K562 (cell line): Measurements from ENCODE around the gene SCARF1. TPM values are rescaled to one million over a fixed set of nuclear protein-coding genes. Genes with fewer than 3 reads are reported as not detected.

Experiments used
- ATF1 ChIP-seq, 2 experiments: fragments of 450-650 bp in 1 of 2; IDR thresholded peaks; 2 replicates each; pipeline ENCODE4 v1.6.1; 2016; ENCODE audit warnings: missing compliant biosample characterization in 1 of 2, missing genetic modification characterization in 1 of 2
- CAMTA2 ChIP-seq: fragments of 250-450 bp; sonication (Bioruptor Pico); conservative IDR thresholded peaks from 2 replicates; pipeline ENCODE4 v1.5.1; 2022
- CBFA2T3 ChIP-seq: fragments of 450-650 bp; IDR thresholded peaks from 2 replicates; pipeline ENCODE4 v1.6.1; 2017
- CBX1 ChIP-seq: sonication (generic); IDR thresholded peaks from 2 replicates; pipeline ENCODE4 v1.6.1; 2016; ENCODE audit warnings: antibody characterized with exemption, low read depth, mild to moderate bottlenecking
- ELF1 ChIP-seq: fragments of 200-800 bp; sonication (Bioruptor generic); IDR thresholded peaks from 2 replicates; pipeline ENCODE4 v1.6.1; 2016; ENCODE audit warnings: missing genetic modification characterization, missing compliant biosample characterization
- HMG20B ChIP-seq: fragments of 250-450 bp; sonication (Bioruptor Pico); IDR thresholded peaks from 2 replicates; pipeline ENCODE4 v1.5.0; 2021; ENCODE audit warnings: mild to moderate bottlenecking
- HMGXB4 ChIP-seq: sonication (generic); formaldehyde crosslinking; IDR thresholded peaks from 2 replicates; pipeline ENCODE4 v1.8.1; 2023; ENCODE audit warnings: mild to moderate bottlenecking, missing genetic modification reagents
- HNRNPL ChIP-seq: fragments of 200-400 bp; formaldehyde crosslinking; IDR thresholded peaks from 2 replicates; pipeline ENCODE4 v1.6.1; 2017; ENCODE audit warnings: low read depth, mild to moderate bottlenecking, low read length
- MAFF ChIP-seq: IDR thresholded peaks from 2 replicates; pipeline ENCODE4 v1.6.1; 2012; ENCODE audit warnings: low read length, improper control_type of control experiment
- MAZ ChIP-seq, 2 experiments: fragments of 450-650 bp in 1 of 2; sonication (generic) in 1 of 2; formaldehyde crosslinking; IDR thresholded peaks in 1 of 2; conservative IDR thresholded peaks in 1 of 2; 2 replicates each; pipeline versions ENCODE4 v1.4.0 to v1.5.0; 2020; ENCODE audit warnings: mild to moderate bottlenecking in 1 of 2, missing genetic modification reagents in 1 of 2
- MECOM ChIP-seq: fragments of 250-450 bp; sonication (Bioruptor Pico); IDR thresholded peaks from 2 replicates; pipeline ENCODE4 v1.8.0; 2022; ENCODE audit warnings: inconsistent platforms
- MLX ChIP-seq, 2 experiments: fragments of 450-650 bp in 1 of 2; sonication (generic) in 1 of 2; formaldehyde crosslinking; conservative IDR thresholded peaks; 2 replicates each; pipeline versions ENCODE4 v1.4.0 to v1.8.1; 2020 to 2022; ENCODE audit warnings: mild to moderate bottlenecking in 1 of 2, missing genetic modification reagents in 1 of 2
- PHTF2 ChIP-seq: fragments of 250-450 bp; sonication (Bioruptor Pico); IDR thresholded peaks from 2 replicates; pipeline ENCODE4 v1.5.0; 2021; ENCODE audit warnings: mild to moderate bottlenecking
- POLR2A ChIP-seq: fragments of 450-650 bp; conservative IDR thresholded peaks from 2 replicates; pipeline ENCODE4 v1.6.1; 2016
- SLC30A9 ChIP-seq: fragments of 250-450 bp; sonication (Bioruptor Pico); IDR thresholded peaks from 2 replicates; pipeline ENCODE4 v1.8.0; 2022; ENCODE audit warnings: mild to moderate bottlenecking, moderate library complexity
- SMARCE1 ChIP-seq: fragments of 450-650 bp; IDR thresholded peaks from 2 replicates; pipeline ENCODE4 v1.7.1; 2016; ENCODE audit warnings: mild to moderate bottlenecking
- SRSF7 ChIP-seq: fragments of 200-400 bp; formaldehyde crosslinking; optimal IDR thresholded peaks from 2 replicates; pipeline ENCODE3; 2017; ENCODE audit warnings: mild to moderate bottlenecking, low read depth, low read length
- ZC3H11A ChIP-seq: IDR thresholded peaks from 2 replicates; pipeline ENCODE4 v1.6.1; 2012; ENCODE audit warnings: low read depth, low read length, improper control_type of control experiment
- ZNF395 ChIP-seq: fragments of 200-800 bp; sonication (Bioruptor generic); IDR thresholded peaks from 2 replicates; pipeline ENCODE4 v1.6.1; 2017; ENCODE audit warnings: missing genetic modification characterization, missing compliant biosample characterization
- ZNF507 ChIP-seq: conservative IDR thresholded peaks from 2 replicates; pipeline ENCODE4 v1.6.1; 2017; ENCODE audit warnings: missing genetic modification characterization, missing compliant biosample characterization
- ZNF551 ChIP-seq: fragments of 250-450 bp; sonication (Bioruptor Pico); IDR thresholded peaks from 2 replicates; pipeline ENCODE4 v1.5.0; 2021; ENCODE audit warnings: mild to moderate bottlenecking, moderate library complexity
- ZNF764 ChIP-seq: fragments of 250-450 bp; sonication (Bioruptor Pico); IDR thresholded peaks from 2 replicates; pipeline ENCODE4 v1.4.0; 2020; ENCODE audit warnings: low read depth, mild to moderate bottlenecking, moderate library complexity
- ZNF778 ChIP-seq: fragments of 450-650 bp; formaldehyde crosslinking; IDR thresholded peaks from 2 replicates; pipeline ENCODE4 v1.4.0; 2020; ENCODE audit warnings: mild to moderate bottlenecking, moderate library complexity
- ZNF780A ChIP-seq: fragments of 250-450 bp; sonication (Bioruptor Pico); IDR thresholded peaks from 2 replicates; pipeline ENCODE4 v1.5.0; 2021; ENCODE audit warnings: mild to moderate bottlenecking
- polyA plus RNA-seq, 8 experiments: library from polyadenylated mRNA; depleted of rRNA in 4 of 8; stranded (reverse) in 5 of 8; unstranded in 3 of 8; fragments of >200 nt; fragmentation: Nextera tagmentation in 2 of 8; fragmentation: Illumina TruSeq in 1 of 8; extraction: Ambion mirVana in 2 of 8; extraction: Trizol in 1 of 8; gene quantifications; 2 replicates each; pipeline versions ENCODE4 v1.2.1 to v1.2.3, GENCODE V29; 2011 to 2014; ENCODE audit warnings: inconsistent platforms in 1 of 8, missing spikeins in 1 of 8
- total RNA-seq, 7 experiments: library from RNA; depleted of rRNA in 6 of 7; stranded (reverse); fragments of >200 nt in 6 of 7; fragmentation: Illumina TruSeq in 2 of 7; extraction: Trizol in 2 of 7; gene quantifications; 2 replicates each; pipeline versions ENCODE4 v1.2.1 to v1.2.3, GENCODE V29; 2011 to 2021; ENCODE audit warnings: low replicate concordance in 1 of 7
- TF ChIP-seq, protein P1 (sequence below): sonication (generic); formaldehyde crosslinking; IDR thresholded peaks from 2 replicates; pipeline ENCODE4 v1.8.1; 2023; ENCODE audit warnings: mild to moderate bottlenecking, missing genetic modification reagents

The SCARF1 gene
- total and polyA plus RNA-seq, 9 of the 15 experiments (the other 6 are each of a cell fraction or from before 2014, with no cell fraction given) = 0.04 to 2.1 (median 0.63) TPM

DNA sequence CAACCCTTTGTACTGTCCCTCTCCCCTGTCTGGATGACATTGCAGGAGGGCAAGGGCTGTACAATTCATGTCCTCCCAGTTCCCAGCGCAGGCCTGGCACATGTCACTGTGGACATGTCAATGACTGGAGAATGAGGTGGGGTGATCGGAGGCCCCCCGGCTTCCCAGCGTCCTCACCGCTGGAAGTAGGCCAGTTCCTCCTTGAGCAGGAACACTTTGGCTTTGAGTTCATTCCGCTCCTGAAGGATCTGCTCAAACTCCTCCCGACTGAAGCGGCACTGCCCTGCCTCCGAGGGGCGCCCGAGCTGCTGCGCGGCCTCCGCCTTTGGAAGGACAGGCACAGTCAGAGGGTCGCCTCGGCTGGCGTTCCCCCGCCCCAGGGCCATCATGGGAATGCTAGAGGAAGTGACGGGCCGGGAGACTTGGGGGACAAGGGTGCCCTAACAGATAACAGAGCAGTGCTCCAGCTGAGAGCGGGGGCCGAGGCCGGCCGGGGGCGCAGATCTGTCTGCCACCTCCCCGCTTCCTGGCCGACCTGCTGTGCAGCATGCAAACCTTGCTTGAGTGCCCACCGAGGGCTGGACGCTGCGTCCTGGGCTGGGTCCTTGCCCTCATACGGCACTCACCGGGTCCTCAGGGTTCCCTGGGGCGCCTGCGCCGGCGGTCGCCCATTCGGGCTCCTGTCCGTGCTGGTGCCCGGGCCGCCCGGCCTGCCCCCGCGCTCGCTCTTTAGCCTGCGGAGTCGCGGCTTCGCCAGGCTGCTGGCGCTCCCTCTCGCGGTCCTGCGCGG lies 2.8 kb upstream of the SCARF1 start (continued):
- TF ChIP-seq MLX (CRISPR knock-in tag; conservative IDR thresholded peaks at IDR 0.05) (no peak), ELF1 (no peak), ZC3H11A (no peak), ZNF764 (peak; percentile 97), ZNF778 (CRISPR knock-in tag) (no peak), MAZ (CRISPR knock-in tag; conservative IDR thresholded peaks at IDR 0.05 in 1 of 2, IDR thresholded peaks at IDR 0.05 in 1 of 2) (no peak; a peak in 2 of 4 replicates), SLC30A9 (CRISPR knock-in tag) (no peak), SMARCE1 (no peak), PHTF2 (CRISPR knock-in tag) (no peak), ZNF780A (CRISPR knock-in tag) (no peak), CBX1 (no peak), SRSF7 (no peak), MAFF (no peak), POLR2A (no peak), HMGXB4 (CRISPR knock-in tag) (no peak), HMG20B (CRISPR knock-in tag) (no peak), ZNF395 (CRISPR knock-in tag) (peak; percentile 72; the same call in 1 of the 2 replicates), ATF1 (CRISPR knock-in tag; IDR thresholded peaks at IDR 0.05) (no peak), ATF1 (tag; IDR thresholded peaks at IDR 0.05) (no peak), CBFA2T3 (0 out of 2 replicates have a peak, but pooled peaks have one; percentile 32), ZNF507 (tag) (no peak), MECOM (CRISPR knock-in tag) (no peak), ZNF551 (CRISPR knock-in tag) (no peak), HNRNPL (peak; percentile 91), CAMTA2 (CRISPR knock-in tag) (no peak)
- TF ChIP-seq, protein P1, sequence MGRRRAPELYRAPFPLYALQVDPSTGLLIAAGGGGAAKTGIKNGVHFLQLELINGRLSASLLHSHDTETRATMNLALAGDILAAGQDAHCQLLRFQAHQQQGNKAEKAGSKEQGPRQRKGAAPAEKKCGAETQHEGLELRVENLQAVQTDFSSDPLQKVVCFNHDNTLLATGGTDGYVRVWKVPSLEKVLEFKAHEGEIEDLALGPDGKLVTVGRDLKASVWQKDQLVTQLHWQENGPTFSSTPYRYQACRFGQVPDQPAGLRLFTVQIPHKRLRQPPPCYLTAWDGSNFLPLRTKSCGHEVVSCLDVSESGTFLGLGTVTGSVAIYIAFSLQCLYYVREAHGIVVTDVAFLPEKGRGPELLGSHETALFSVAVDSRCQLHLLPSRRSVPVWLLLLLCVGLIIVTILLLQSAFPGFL = no peak
